ELR (cell line): Measurements from ENCODE around the gene PRAMEF26.
"Not testable (repeated sequence)": the region's sequence is repeated elsewhere in the genome, so short reads cannot be mapped to it uniquely, and the experiment has no call there.

ENCODE experiments used
- DNase-seq: peaks from one replicate; pipeline ENCODE4 v3.0.0-alpha.2; 2015; ENCODE audit warnings: low read depth

PRAMEF26 gene

DNA sequence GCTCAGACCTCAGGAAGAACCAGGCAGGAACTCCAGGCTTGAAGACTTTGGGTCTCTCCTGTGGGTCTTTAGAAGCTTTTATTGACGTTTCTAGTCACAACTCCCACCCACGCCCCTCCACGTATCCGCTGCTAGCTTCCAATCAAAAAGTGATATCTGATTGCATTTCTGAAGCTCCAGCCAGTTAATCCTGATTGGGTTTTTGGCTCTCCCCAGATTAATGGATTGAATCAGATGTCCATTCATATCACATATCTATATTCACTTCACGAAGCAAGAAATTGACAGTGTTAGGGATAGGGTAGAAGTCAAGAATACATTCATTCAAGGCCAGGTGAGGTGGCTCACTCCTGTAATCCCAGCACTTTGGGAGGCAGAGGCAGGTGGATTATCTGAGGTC lies at the start of gene PRAMEF26:
Gene PRAMEF26 (minus strand): TSS at position 101 of the 400 bp plus-strand sequence. CDS start 2,914 bp downstream, outside the sequence.
- DNase-seq, result not testable (repeated sequence)

DNA sequence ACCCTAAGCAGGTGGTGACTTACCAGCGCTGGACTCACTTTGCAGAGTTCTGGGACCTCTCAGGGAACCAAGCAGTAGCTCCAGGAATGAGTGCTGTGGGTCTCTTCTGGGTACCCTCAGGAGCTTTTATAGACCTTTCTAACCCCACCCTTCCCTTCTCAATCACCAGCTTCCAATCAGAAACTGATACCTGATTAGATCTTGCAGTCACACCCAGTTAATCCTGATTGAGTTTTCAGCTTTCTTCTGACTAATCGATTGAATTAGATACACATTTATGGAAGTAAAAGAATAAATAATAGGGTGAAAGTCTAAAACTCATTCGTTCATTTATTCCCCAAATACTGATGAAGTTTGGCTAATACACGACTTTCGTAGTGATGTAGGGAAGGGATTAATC lies 45.5 kb upstream of the PRAMEF26 start, which contains the start of gene PRAMEF13:
Gene PRAMEF13 (minus strand): TSS at position 101 of the 400 bp plus-strand sequence. CDS start 1,820 bp downstream, outside the sequence.
- not testable (repeated sequence) for DNase-seq

- not testable (repeated sequence) for DNase-seq
Observed at GRCh38 chr1:13171548-13171947, 15.7 kb upstream of the PRAMEF26 start, which contains the start of gene PRAMEF9. TSS of gene PRAMEF9 (plus strand) at chr1:13171848. CDS start at chr1:13175281, 3,433 bp downstream.

- not testable (repeated sequence) for DNase-seq
Observed at GRCh38 chr1:13165531-13165930, 9.7 kb upstream of the PRAMEF26 start, which contains the start of gene HNRNPCL4. TSS of gene HNRNPCL4 (minus strand) at chr1:13165631. CDS start at chr1:13165467, 164 bp downstream.

DNA sequence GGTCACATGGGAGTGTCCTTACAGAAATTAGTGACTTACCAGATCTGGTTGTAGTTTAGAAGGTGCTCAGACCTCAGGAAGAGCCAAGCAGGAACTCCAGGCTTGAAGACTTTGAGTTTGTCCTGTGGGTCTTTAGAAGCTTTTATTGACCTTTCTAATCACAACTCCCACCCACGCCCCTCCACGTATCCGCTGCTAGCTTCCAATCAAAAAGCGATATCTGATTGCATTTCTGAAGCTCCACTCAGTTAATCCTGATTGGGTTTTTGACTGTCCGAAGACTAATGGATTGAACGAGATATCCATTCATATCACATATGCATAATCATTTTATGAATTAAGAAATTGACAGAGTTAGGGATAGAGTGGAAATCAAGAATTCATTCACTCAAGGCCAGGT lies 39.1 kb downstream of the PRAMEF26 start, which contains the start of gene HNRNPCL2:
Gene HNRNPCL2 (minus strand): TSS at position 101 of the 400 bp plus-strand sequence. CDS start 454 bp downstream, outside the sequence.
- DNase-seq, result not testable (repeated sequence)
